SU-DHL-6 (cell line): ENCODE measurements around the gene PMFBP1.

Source experiments
- H2AFZ ChIP-seq: fragments of 200-600 bp; sonication (generic); 2 replicates; pipeline ENCODE4 v1.6.1; 2014; ENCODE audit warnings: low read depth, mild to moderate bottlenecking, moderate library complexity, mixed read lengths, antibody characterized with exemption, low read length; ENCODE audit not compliant: severe bottlenecking
- H3F3A ChIP-seq: fragments of 200-600 bp; shearing (Covaris generic); 2 replicates; pipeline ENCODE4 v1.6.0; 2016; ENCODE audit warnings: antibody characterized with exemption, mild to moderate bottlenecking; ENCODE audit not compliant: insufficient read depth
- H3K27ac ChIP-seq: fragments of 200-600 bp; sonication (generic); 2 replicates; pipeline ENCODE4 v1.5.1; 2016; ENCODE audit warnings: low read depth, mild to moderate bottlenecking, low read length, moderate library complexity, mixed read lengths
- H3K27me3 ChIP-seq: fragments of 200-600 bp; sonication (generic), shearing (Covaris generic); 2 replicates; pipeline ENCODE4 v1.6.0; 2014; ENCODE audit warnings: mild to moderate bottlenecking, low read length
- H3K36me3 ChIP-seq: fragments of 200-600 bp; sonication (generic); 2 replicates; pipeline ENCODE4 v1.6.1; 2014; ENCODE audit warnings: mild to moderate bottlenecking, low read length, mixed read lengths
- H3K4me2 ChIP-seq: fragments of 300-600, 200-600 bp; shearing (Covaris generic), sonication (generic); 2 replicates; pipeline ENCODE4 v1.6.0; 2014; ENCODE audit warnings: low read length, low read depth, mild to moderate bottlenecking; ENCODE audit not compliant: poor library complexity, severe bottlenecking
- H3K4me3 ChIP-seq: fragments of 200-600 bp; sonication (generic); 2 replicates; pipeline ENCODE4 v1.5.1; 2014; ENCODE audit warnings: antibody characterized with exemption, low read length, mild to moderate bottlenecking, mixed read lengths; ENCODE audit not compliant: insufficient read depth, poor library complexity, severe bottlenecking
- H3K79me2 ChIP-seq: fragments of 200-600 bp; sonication (generic); 2 replicates; pipeline ENCODE4 v1.6.1; 2014; ENCODE audit warnings: mild to moderate bottlenecking, low read length, moderate library complexity; ENCODE audit not compliant: insufficient read depth
- H3K9ac ChIP-seq: fragments of 200-600 bp; sonication (generic); 2 replicates; pipeline ENCODE4 v1.7.0; 2014; ENCODE audit warnings: mild to moderate bottlenecking, low read length
- H3K9me2 ChIP-seq: fragments of 200-600 bp; sonication (generic); replicated peaks from 2 replicates; pipeline ENCODE4 v1.6.1; 2014; ENCODE audit warnings: low read length; ENCODE audit not compliant: insufficient read depth
- H3K9me3 ChIP-seq: fragments of 200-600 bp; sonication (generic); 2 replicates; pipeline ENCODE4 v1.6.1; 2014; ENCODE audit warnings: low read length, mixed read lengths; ENCODE audit not compliant: insufficient read depth
- H4K20me1 ChIP-seq: fragments of 200-600 bp; sonication (generic); 2 replicates; pipeline ENCODE4 v1.6.1; 2014; ENCODE audit warnings: low read depth, mild to moderate bottlenecking, antibody characterized with exemption, low read length, moderate library complexity, mixed read lengths
- EZH2phosphoT487 ChIP-seq: fragments of 200-600 bp; sonication (generic), shearing (Covaris generic); conservative IDR thresholded peaks from 2 replicates; pipeline ENCODE4 v1.6.1; 2018; ENCODE audit warnings: mild to moderate bottlenecking, antibody characterized with exemption, low read length, moderate library complexity, mixed read lengths
- TF ChIP-seq, protein P1 (sequence below): fragments of 200-600 bp; sonication (generic); IDR thresholded peaks from one replicate; pipeline ENCODE4 v1.5.1; 2017; ENCODE audit warnings: antibody characterized with exemption, mild to moderate bottlenecking, low read length, moderate library complexity; ENCODE audit not compliant: insufficient read depth, poor library complexity, severe bottlenecking

PMFBP1 gene

DNA sequence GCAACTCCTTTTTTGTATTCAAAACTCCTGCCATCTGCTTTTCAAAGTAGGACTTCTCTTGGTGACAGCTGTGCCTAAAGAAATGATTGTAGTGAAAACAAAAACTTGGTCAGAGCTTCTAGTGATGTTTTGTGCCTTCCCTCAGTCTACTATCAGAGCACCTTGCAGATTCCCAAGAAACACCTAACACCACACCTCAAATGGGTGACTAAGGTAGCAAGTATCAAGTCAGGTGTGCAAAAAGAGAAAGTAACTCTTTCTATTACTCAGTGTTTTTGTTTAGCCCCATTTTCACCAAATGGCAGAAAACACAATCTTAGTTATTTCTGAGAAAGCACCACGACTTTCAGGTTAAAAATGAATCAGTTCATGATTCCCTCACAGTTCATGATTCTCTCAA lies 2.0 kb upstream of the PMFBP1 start:
- no peak overlapping the region for H3K27ac ChIP-seq
- no peaks in the 10 kb centered on the region for H3K27me3 ChIP-seq
- no peak overlapping the region for H3K4me2 ChIP-seq
- H3K9me3 ChIP-seq = no peaks in the 10 kb centered on the region; the same call in 1 of the 2 replicates
- TF ChIP-seq, protein P1, sequence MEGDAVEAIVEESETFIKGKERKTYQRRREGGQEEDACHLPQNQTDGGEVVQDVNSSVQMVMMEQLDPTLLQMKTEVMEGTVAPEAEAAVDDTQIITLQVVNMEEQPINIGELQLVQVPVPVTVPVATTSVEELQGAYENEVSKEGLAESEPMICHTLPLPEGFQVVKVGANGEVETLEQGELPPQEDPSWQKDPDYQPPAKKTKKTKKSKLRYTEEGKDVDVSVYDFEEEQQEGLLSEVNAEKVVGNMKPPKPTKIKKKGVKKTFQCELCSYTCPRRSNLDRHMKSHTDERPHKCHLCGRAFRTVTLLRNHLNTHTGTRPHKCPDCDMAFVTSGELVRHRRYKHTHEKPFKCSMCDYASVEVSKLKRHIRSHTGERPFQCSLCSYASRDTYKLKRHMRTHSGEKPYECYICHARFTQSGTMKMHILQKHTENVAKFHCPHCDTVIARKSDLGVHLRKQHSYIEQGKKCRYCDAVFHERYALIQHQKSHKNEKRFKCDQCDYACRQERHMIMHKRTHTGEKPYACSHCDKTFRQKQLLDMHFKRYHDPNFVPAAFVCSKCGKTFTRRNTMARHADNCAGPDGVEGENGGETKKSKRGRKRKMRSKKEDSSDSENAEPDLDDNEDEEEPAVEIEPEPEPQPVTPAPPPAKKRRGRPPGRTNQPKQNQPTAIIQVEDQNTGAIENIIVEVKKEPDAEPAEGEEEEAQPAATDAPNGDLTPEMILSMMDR = no peak
- TF ChIP-seq EZH2phosphoT487 = no peak
- H3F3A ChIP-seq = no peaks in the 10 kb centered on the region
- no peak overlapping the region for H2AFZ ChIP-seq
- no peaks in the 10 kb centered on the region for H3K9me2 ChIP-seq
- 0 out of 2 replicates have a peak, but pooled peaks cover 3% of the 10 kb centered on the region for H3K36me3 ChIP-seq
- H3K4me3 ChIP-seq = no peak overlapping the region
- H3K79me2 ChIP-seq = no peaks in the 10 kb centered on the region
- no peak overlapping the region for H3K9ac ChIP-seq
- H4K20me1 ChIP-seq = no peaks in the 10 kb centered on the region

- no peaks in the 10 kb centered on the region for H3K27me3 ChIP-seq
- no peaks in the 10 kb centered on the region for H3K79me2 ChIP-seq
- H3K9ac ChIP-seq = no peak overlapping the region
- H3K27ac ChIP-seq = no peak overlapping the region
- no peaks in the 10 kb centered on the region for H3K9me2 ChIP-seq
- no peak overlapping the region for H3K4me2 ChIP-seq
- H3K4me3 ChIP-seq = no peak overlapping the region
- H4K20me1 ChIP-seq = no peaks in the 10 kb centered on the region
- H2AFZ ChIP-seq = no peak overlapping the region
- H3F3A ChIP-seq = no peaks in the 10 kb centered on the region
- no peaks in the 10 kb centered on the region; the same call in 1 of the 2 replicates for H3K9me3 ChIP-seq
- no peak for TF ChIP-seq EZH2phosphoT487
- TF ChIP-seq, protein P1 = no peak
- 0 out of 2 replicates have a peak, but pooled peaks cover 3% of the 10 kb centered on the region for H3K36me3 ChIP-seq
Observed at GRCh38 chr16:72171236-72171635, 719 bp downstream of the PMFBP1 start.

DNA sequence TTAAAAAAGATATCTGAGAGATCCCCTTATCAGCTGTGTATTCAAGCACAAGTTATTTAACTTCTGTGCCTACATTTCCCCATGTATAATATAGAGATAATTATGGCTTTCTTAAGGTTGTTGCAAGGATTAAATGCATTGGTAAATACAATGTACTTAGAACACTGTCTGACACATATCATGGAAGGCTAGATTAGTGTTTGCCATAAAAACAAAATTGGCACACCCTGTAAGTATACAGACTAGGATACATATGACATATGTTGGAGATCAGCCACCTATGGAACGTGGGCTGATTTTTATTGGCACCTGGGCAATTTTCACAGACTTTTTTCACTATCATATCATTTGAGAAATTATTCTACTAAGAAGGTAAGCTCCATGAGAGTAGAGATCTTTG lies 2.2 kb downstream of the PMFBP1 start:
- Histone ChIP-seq H3K9me2 (no peaks in the 10 kb centered on the region), H3K4me2 (no peak overlapping the region), H3K9me3 (no peaks in the 10 kb centered on the region; the same call in 1 of the 2 replicates), H2AFZ (no peak overlapping the region), H3K4me3 (no peak overlapping the region), H3K79me2 (no peaks in the 10 kb centered on the region), H3K9ac (no peak overlapping the region), H3K27ac (no peak overlapping the region), H3F3A (no peaks in the 10 kb centered on the region), H4K20me1 (no peaks in the 10 kb centered on the region), H3K36me3 (0 out of 2 replicates have a peak, but pooled peaks cover 3% of the 10 kb centered on the region), H3K27me3 (no peaks in the 10 kb centered on the region)
- no peak for TF ChIP-seq EZH2phosphoT487
- TF ChIP-seq, protein P1 = no peak
